ENCODE results near the gene COX19.

Gene COX19

DNA sequence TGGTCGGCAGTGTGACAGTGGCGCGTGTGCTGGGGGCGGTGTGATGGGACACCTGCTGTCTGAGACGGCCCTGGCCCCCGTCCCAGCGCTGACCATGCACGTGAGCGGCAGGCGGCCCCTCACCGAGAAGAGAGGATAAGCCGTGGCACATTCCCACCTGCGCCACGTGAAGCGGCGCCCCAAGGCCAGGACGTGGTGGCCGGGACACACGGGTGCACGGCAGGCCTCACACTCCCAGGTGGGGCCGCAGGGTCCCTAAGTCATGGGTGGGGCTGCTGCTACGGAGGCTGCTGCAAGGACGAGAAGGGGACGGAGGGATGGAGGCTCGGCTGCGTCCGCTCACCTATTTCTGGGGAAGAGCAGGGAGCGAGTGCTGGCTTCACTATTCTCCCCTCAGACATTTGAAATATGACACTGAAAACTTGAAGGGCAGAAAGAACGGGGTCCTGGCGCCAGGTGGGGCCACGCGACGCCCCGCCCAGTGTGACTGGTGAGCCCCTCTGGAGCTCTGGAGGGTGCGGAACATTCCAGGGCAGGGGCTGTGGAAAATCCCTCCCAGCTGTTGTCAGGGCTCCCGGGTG is 15.1 kb upstream of the COX19 start:
- no peak overlapping the region for H3K4me3 ChIP-seq (ENCODE audit: low read depth in 1 of 2, low read length in 2 of 2)
- no peaks in the 10 kb centered on the region for H3K79me2 ChIP-seq (ENCODE audit: insufficient read depth, low read length)
- no peaks in the 10 kb centered on the region for H3K36me3 ChIP-seq (ENCODE audit: insufficient read depth, low read length)
- DNase-seq (no peak), ATAC-seq (ENCODE audit: insufficient read depth, low read depth) (no peak)
- peaks cover 4% of the 10 kb centered on the region for H3K4me1 ChIP-seq (ENCODE audit: insufficient read depth, low read length)
- no peaks in the 10 kb centered on the region for H3K9me3 ChIP-seq (ENCODE audit: insufficient read depth, low read length, severe bottlenecking)
- TF ChIP-seq, protein P1, sequence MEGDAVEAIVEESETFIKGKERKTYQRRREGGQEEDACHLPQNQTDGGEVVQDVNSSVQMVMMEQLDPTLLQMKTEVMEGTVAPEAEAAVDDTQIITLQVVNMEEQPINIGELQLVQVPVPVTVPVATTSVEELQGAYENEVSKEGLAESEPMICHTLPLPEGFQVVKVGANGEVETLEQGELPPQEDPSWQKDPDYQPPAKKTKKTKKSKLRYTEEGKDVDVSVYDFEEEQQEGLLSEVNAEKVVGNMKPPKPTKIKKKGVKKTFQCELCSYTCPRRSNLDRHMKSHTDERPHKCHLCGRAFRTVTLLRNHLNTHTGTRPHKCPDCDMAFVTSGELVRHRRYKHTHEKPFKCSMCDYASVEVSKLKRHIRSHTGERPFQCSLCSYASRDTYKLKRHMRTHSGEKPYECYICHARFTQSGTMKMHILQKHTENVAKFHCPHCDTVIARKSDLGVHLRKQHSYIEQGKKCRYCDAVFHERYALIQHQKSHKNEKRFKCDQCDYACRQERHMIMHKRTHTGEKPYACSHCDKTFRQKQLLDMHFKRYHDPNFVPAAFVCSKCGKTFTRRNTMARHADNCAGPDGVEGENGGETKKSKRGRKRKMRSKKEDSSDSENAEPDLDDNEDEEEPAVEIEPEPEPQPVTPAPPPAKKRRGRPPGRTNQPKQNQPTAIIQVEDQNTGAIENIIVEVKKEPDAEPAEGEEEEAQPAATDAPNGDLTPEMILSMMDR (IDR thresholded peaks at IDR 0.05; ENCODE audit: borderline replicate concordance, extremely low read depth, low read length, poor library complexity, severe bottlenecking): no peak
- no peak for TF ChIP-seq EZH2 (IDR thresholded peaks at IDR 0.05; ENCODE audit: borderline replicate concordance, low read depth, low read length, severe bottlenecking)
- H2AFZ ChIP-seq (ENCODE audit: low read depth, low read length): no peak overlapping the region
- H4K20me1 ChIP-seq (ENCODE audit: insufficient read depth, low read length): peaks cover 2% of the 10 kb centered on the region; the same call in 1 of the 2 replicates
- H3K27ac ChIP-seq (ENCODE audit: low read length): no peak overlapping the region
- H3K9ac ChIP-seq (ENCODE audit: low read depth, low read length): no peak overlapping the region
- no peaks in the 10 kb centered on the region for H3K27me3 ChIP-seq (ENCODE audit: insufficient read depth, low read length, poor library complexity)
- no peak overlapping the region for H3K4me2 ChIP-seq (ENCODE audit: insufficient read depth, low read length)

DNA sequence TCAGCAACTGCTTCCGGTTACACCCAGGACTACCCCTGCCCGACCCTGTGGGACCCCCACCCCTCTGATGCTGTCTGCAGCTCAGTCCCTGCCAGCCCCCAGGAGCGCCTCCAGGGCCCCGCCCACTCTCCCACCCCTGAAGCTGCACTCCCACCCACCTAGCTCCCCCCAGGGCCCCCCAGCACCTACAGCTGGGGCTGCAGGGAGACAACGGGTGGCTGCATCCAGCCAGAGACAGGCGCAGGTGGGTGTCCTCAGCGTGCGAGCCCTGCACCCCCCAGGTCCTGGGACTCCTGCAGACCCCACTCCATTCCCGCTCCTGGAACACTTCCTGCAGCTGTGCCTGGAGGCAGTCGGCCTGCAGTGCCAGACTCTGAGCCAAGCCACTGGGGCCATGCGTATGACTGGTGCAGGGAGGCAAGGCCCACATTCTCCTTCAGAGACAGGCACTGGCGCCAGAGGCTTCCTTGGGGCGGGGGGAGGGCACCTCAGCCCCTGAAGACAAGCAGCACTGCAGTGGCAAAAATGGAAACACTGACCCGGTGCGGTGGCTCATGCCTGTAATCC is 13.7 kb upstream of the COX19 start:
- no peaks in the 10 kb centered on the region for H3K79me2 ChIP-seq (ENCODE audit: insufficient read depth, low read length)
- no peaks in the 10 kb centered on the region for H3K27me3 ChIP-seq (ENCODE audit: insufficient read depth, low read length, poor library complexity)
- TF ChIP-seq, protein P1 (IDR thresholded peaks at IDR 0.05; ENCODE audit: borderline replicate concordance, extremely low read depth, low read length, poor library complexity, severe bottlenecking): no peak
- TF ChIP-seq EZH2 (IDR thresholded peaks at IDR 0.05; ENCODE audit: borderline replicate concordance, low read depth, low read length, severe bottlenecking): no peak
- H4K20me1 ChIP-seq (ENCODE audit: insufficient read depth, low read length): peaks cover 2% of the 10 kb centered on the region; the same call in 1 of the 2 replicates
- H3K9me3 ChIP-seq (ENCODE audit: insufficient read depth, low read length, severe bottlenecking): no peaks in the 10 kb centered on the region
- H3K4me3 ChIP-seq (ENCODE audit: low read depth in 1 of 2, low read length in 2 of 2): no peak overlapping the region
- peaks cover 4% of the 10 kb centered on the region for H3K4me1 ChIP-seq (ENCODE audit: insufficient read depth, low read length)
- no peak overlapping the region for H3K4me2 ChIP-seq (ENCODE audit: insufficient read depth, low read length)
- H3K36me3 ChIP-seq (ENCODE audit: insufficient read depth, low read length): no peaks in the 10 kb centered on the region
- H2AFZ ChIP-seq (ENCODE audit: low read depth, low read length): no peak overlapping the region
- H3K27ac ChIP-seq (ENCODE audit: low read length): no peak overlapping the region
- no peak for DNase-seq
- ATAC-seq (ENCODE audit: insufficient read depth, low read depth): no peak
- H3K9ac ChIP-seq (ENCODE audit: low read depth, low read length): no peak overlapping the region

DNA sequence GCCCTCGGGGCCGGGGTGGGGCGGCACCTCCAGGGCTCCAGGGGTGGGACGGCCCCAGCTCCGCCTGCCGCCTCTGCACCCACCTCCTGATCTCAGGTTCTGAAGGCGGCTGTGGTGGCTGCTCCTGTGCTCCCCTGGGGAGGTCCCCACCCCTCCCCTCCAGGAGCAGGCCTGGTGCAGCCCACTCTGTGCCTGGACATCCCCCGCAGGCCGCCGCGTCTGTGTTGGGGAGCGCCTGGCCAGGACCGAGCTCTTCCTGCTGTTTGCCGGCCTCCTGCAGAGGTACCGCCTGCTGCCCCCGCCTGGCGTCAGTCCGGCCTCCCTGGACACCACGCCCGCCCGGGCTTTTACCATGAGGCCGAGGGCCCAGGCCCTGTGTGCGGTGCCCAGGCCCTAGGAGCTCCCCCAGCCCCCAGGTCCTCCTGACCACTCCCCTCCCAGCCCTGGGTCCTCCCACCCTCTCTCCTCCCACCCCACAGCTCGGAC is 13.1 kb upstream of the COX19 start:
- Histone ChIP-seq H3K4me1 (ENCODE audit: insufficient read depth, low read length) (peaks cover 4% of the 10 kb centered on the region), H3K4me2 (ENCODE audit: insufficient read depth, low read length) (no peak overlapping the region), H3K36me3 (ENCODE audit: insufficient read depth, low read length) (no peaks in the 10 kb centered on the region), H3K27ac (ENCODE audit: low read length) (no peak overlapping the region), H3K4me3 (ENCODE audit: low read depth in 1 of 2, low read length in 2 of 2) (no peak overlapping the region), H4K20me1 (ENCODE audit: insufficient read depth, low read length) (peaks cover 2% of the 10 kb centered on the region; the same call in 1 of the 2 replicates), H3K9me3 (ENCODE audit: insufficient read depth, low read length, severe bottlenecking) (no peaks in the 10 kb centered on the region), H2AFZ (ENCODE audit: low read depth, low read length) (no peak overlapping the region), H3K9ac (ENCODE audit: low read depth, low read length) (no peak overlapping the region), H3K27me3 (ENCODE audit: insufficient read depth, low read length, poor library complexity) (no peaks in the 10 kb centered on the region), H3K79me2 (ENCODE audit: insufficient read depth, low read length) (no peaks in the 10 kb centered on the region)
- DNase-seq (no peak), ATAC-seq (ENCODE audit: insufficient read depth, low read depth) (no peak)
- TF ChIP-seq EZH2 (IDR thresholded peaks at IDR 0.05; ENCODE audit: borderline replicate concordance, low read depth, low read length, severe bottlenecking): no peak
- TF ChIP-seq, protein P1 (IDR thresholded peaks at IDR 0.05; ENCODE audit: borderline replicate concordance, extremely low read depth, low read length, poor library complexity, severe bottlenecking): no peak
